ENCODE data around the gene ERBIN. TPM values are rescaled to one million over a fixed set of nuclear protein-coding genes. Genes with fewer than 3 reads are reported as not detected.

The ERBIN gene
- total and polyA plus RNA-seq, 7 experiments from 2014 or later: 45.1 to 125 (median 107) TPM

DNA sequence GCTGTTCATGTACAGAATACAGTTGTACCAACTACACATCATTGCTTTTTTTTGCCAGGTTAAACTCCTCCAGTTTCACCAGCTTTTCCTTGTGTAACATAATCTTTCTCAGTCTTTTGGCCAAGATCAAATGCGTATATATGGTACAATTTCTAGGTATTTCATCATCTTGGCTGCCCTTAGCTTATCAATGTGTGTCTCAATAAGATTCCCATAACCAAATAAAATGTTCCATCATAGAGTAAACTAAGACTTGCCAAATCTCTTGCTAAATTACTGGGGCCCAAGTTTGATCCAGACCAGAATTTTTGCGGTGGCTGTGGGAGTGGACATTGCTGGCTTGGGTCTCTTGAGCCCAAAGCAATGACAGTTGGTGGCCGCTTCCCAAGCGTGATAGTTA, 24.3 kb upstream of the ERBIN start:
- CTCF ChIA-PET: no interaction called here
- Mint-ChIP-seq H3K4me1 (no peaks in the 10 kb centered on the region), H3K27me3 (peaks cover 0 to 11% (median 0%) of the 10 kb centered on the region in 5 donors), H3K9me3 (peaks cover 0 to 2% (median 0%) of the 10 kb centered on the region in 11 donors), H3K36me3 (no peaks in the 10 kb centered on the region), H3K4me3 (no peak overlapping the region), H3K27ac (no peak overlapping the region)
- intact Hi-C loops (cut with micrococcal nuclease): loop anchor here in 1 of 2 donors (5.0 kb wide), 1 partner anchor 35 kb away; no protein-coding TSS in a partner anchor
- H3K36me3 ChIP-seq (ENCODE audit: control insufficient read depth in 2 of 3, insufficient read depth in 3 of 3, low read length in 3 of 3): no peaks in the 10 kb centered on the region
- no peak overlapping the region for H3K4me3 ChIP-seq (ENCODE audit: low read length)
- no peaks in the 10 kb centered on the region for H3K4me1 ChIP-seq (ENCODE audit: control insufficient read depth in 2 of 2, insufficient read depth in 2 of 2, low read length in 2 of 2)
- H3K9me3 ChIP-seq (ENCODE audit: control insufficient read depth in 2 of 3, low read length in 3 of 3): no peaks in the 10 kb centered on the region
- no peak for ATAC-seq
- H3K27ac ChIP-seq (ENCODE audit: low read depth, low read length): no peak overlapping the region
- POLR2A ChIA-PET: interaction anchor here (0.7 kb wide), 1 partner anchor 27 kb away, joined by 3 read pairs; no protein-coding TSS in a partner anchor
- no peaks in the 10 kb centered on the region for H3K27me3 ChIP-seq (ENCODE audit: control insufficient read depth in 2 of 2, insufficient read depth in 2 of 2, low read length in 2 of 2)
- no peak for DNase-seq

DNA sequence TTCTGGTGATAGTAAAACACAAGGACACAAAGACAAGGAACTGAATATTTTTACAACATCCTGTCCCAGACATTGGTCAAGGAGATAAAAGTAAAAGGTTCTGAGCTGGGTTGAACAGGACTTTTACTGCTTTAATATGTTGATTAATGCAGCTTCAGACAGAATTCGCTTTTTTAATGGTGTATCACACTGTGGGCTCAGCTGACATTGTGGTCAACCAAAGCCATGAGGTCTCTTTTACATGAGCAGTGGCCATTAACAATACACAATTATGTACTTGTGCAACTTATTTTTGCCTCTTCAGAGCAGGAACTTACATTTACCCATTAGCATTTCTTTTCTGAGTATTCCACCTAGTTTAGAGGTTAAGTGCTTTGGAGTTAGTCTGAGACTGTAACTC, 22.8 kb upstream of the ERBIN start:
- Histone ChIP-seq H3K36me3 (ENCODE audit: control insufficient read depth in 2 of 3, insufficient read depth in 3 of 3, low read length in 3 of 3) (no peaks in the 10 kb centered on the region), H3K4me3 (ENCODE audit: low read length) (no peak overlapping the region), H3K27me3 (ENCODE audit: control insufficient read depth in 2 of 2, insufficient read depth in 2 of 2, low read length in 2 of 2) (no peaks in the 10 kb centered on the region), H3K9me3 (ENCODE audit: control insufficient read depth in 2 of 3, low read length in 3 of 3) (no peaks in the 10 kb centered on the region), H3K27ac (ENCODE audit: low read depth, low read length) (no peak overlapping the region), H3K4me1 (ENCODE audit: control insufficient read depth in 2 of 2, insufficient read depth in 2 of 2, low read length in 2 of 2) (no peaks in the 10 kb centered on the region)
- ChIA-PET CTCF (no interaction called here), POLR2A (interaction anchor here (0.6 kb wide), 1 partner anchor 129 kb away, joined by 6 read pairs; no protein-coding TSS in a partner anchor)
- Mint-ChIP-seq H3K4me1 (no peaks in the 10 kb centered on the region), H3K4me3 (no peak overlapping the region), H3K36me3 (no peaks in the 10 kb centered on the region), H3K9me3 (peaks cover 0 to 2% (median 0%) of the 10 kb centered on the region in 11 donors), H3K27me3 (peaks cover 0 to 9% (median 0%) of the 10 kb centered on the region in 5 donors), H3K27ac (no peak overlapping the region)
- intact Hi-C loops (cut with micrococcal nuclease): loop anchor here in 1 of 2 donors (5.0 kb wide), 1 partner anchor 36 kb away; no protein-coding TSS in a partner anchor
- DNase-seq (no peak), ATAC-seq (no peak)

DNA sequence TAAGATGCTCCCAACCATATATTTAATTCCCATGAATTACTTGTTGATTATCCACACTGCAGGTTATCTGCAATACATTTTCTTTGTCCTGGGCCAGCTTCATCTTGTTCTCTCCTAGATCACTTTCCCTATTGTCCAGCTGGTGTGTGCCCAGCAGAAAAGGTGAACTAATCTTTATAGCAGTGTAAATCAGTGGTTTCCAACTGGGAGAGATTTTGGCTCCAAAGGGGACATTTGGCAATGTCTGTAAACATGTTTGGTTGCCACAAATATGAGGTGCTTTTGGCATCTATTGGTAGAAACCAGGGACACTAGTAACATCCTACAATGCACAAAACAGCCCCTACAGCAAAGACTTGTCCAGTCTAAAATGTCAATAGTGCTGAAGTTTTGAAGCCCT, 20.1 kb upstream of the ERBIN start:
- Histone ChIP-seq H3K9me3 (ENCODE audit: control insufficient read depth in 2 of 3, low read length in 3 of 3) (no peaks in the 10 kb centered on the region), H3K36me3 (ENCODE audit: control insufficient read depth in 2 of 3, insufficient read depth in 3 of 3, low read length in 3 of 3) (no peaks in the 10 kb centered on the region), H3K4me3 (ENCODE audit: low read length) (no peak overlapping the region), H3K4me1 (ENCODE audit: control insufficient read depth in 2 of 2, insufficient read depth in 2 of 2, low read length in 2 of 2) (no peaks in the 10 kb centered on the region), H3K27ac (ENCODE audit: low read depth, low read length) (no peak overlapping the region), H3K27me3 (ENCODE audit: control insufficient read depth in 2 of 2, insufficient read depth in 2 of 2, low read length in 2 of 2) (no peaks in the 10 kb centered on the region)
- Mint-ChIP-seq H3K4me1 (no peaks in the 10 kb centered on the region), H3K27me3 (peaks cover 0 to 3% (median 0%) of the 10 kb centered on the region in 5 donors), H3K36me3 (no peaks in the 10 kb centered on the region), H3K4me3 (no peak overlapping the region), H3K27ac (no peak overlapping the region), H3K9me3 (peaks cover 0 to 2% (median 0%) of the 10 kb centered on the region in 11 donors)
- no peak for DNase-seq
- no peak for ATAC-seq
- POLR2A ChIA-PET: interaction anchor here (0.6 kb wide), 1 partner anchor 44 kb away, joined by 3 read pairs; no protein-coding TSS in a partner anchor
- intact Hi-C loops (cut with micrococcal nuclease): loop anchor here in 1 of 2 donors (5.0 kb wide), 1 partner anchor 869 kb away; no protein-coding TSS in a partner anchor
- CTCF ChIA-PET: interaction anchor here (0.6 kb wide), 1 partner anchor 180 kb away, joined by 7 read pairs; no protein-coding TSS in a partner anchor

DNA sequence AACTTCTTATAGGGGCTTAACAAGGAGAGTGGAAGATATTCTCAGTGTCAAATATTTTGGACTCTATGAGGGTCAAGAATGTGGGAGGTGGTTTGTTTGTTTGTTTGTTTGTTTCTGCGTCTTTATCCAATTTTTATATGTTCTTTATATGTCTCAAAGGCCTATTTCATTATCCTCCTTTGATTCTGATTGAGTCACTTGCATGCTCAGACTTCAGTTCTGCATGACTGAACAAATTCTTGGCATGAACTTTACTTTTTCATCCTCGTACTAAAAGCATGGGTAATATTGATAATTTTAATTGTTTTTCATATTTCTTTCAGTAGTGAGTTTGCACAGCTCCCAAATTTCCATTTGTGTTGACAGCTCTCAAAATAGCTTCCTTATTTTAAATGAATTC, 19.2 kb upstream of the ERBIN start:
- peaks cover 0 to 2% (median 0%) of the 10 kb centered on the region in 11 donors for H3K9me3 Mint-ChIP-seq
- Histone ChIP-seq H3K36me3 (ENCODE audit: control insufficient read depth in 2 of 3, insufficient read depth in 3 of 3, low read length in 3 of 3) (no peaks in the 10 kb centered on the region), H3K4me3 (ENCODE audit: low read length) (no peak overlapping the region), H3K9me3 (ENCODE audit: control insufficient read depth in 2 of 3, low read length in 3 of 3) (no peaks in the 10 kb centered on the region), H3K27me3 (ENCODE audit: control insufficient read depth in 2 of 2, insufficient read depth in 2 of 2, low read length in 2 of 2) (no peaks in the 10 kb centered on the region), H3K27ac (ENCODE audit: low read depth, low read length) (no peak overlapping the region), H3K4me1 (ENCODE audit: control insufficient read depth in 2 of 2, insufficient read depth in 2 of 2, low read length in 2 of 2) (no peaks in the 10 kb centered on the region)
- ChIA-PET CTCF (interaction anchor here (0.7 kb wide), 2 partner anchors 24 to 106 kb away, joined by 3 read pairs; no protein-coding TSS in a partner anchor), POLR2A (no interaction called here)
- no peak overlapping the region for H3K27ac Mint-ChIP-seq
- ATAC-seq (no peak), DNase-seq (no peak)
- H3K4me1 Mint-ChIP-seq: no peaks in the 10 kb centered on the region
- no peak overlapping the region for H3K4me3 Mint-ChIP-seq
- no peaks in the 10 kb centered on the region for H3K27me3 Mint-ChIP-seq
- intact Hi-C loops (cut with micrococcal nuclease): loop anchor here in 1 of 2 donors (5.0 kb wide), 1 partner anchor 870 kb away; no protein-coding TSS in a partner anchor
- H3K36me3 Mint-ChIP-seq: no peaks in the 10 kb centered on the region

DNA sequence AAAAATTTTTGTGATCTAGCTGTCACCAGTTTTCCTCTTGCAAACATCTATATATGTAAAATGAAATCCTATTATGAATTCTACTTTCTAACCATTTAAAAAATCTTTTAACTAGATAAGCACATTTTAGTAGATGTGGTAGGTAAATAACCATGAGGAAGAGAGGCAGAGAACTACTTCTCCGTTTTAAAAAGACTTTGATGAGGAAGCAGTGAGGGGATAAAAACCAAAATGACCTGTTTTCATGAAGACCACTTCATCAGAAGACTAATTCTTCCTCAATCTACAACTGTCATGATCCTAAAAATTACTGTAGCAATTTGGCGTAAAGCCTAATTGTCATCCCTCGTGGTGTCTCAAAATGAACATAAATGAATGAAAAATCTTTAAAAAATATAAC, 15.7 kb upstream of the ERBIN start:
- ChIA-PET CTCF (interaction anchor here (0.6 kb wide), 1 partner anchor 319 kb away, joined by 3 read pairs; no protein-coding TSS in a partner anchor), POLR2A (interaction anchor here (0.6 to 0.7 kb wide), 2 partner anchors 22 to 128 kb away, joined by 3 to 4 read pairs; no protein-coding TSS in a partner anchor)
- no peaks in the 10 kb centered on the region for H3K4me1 ChIP-seq (ENCODE audit: control insufficient read depth in 2 of 2, insufficient read depth in 2 of 2, low read length in 2 of 2)
- no peak overlapping the region for H3K27ac ChIP-seq (ENCODE audit: low read depth, low read length)
- Mint-ChIP-seq H3K9me3 (no peaks in the 10 kb centered on the region), H3K4me1 (peaks cover 0 to 12% (median 7%) of the 10 kb centered on the region in 7 donors), H3K36me3 (no peaks in the 10 kb centered on the region), H3K27me3 (no peaks in the 10 kb centered on the region), H3K27ac (no peak overlapping the region), H3K4me3 (no peak overlapping the region)
- H3K27me3 ChIP-seq (ENCODE audit: control insufficient read depth in 2 of 2, insufficient read depth in 2 of 2, low read length in 2 of 2): no peaks in the 10 kb centered on the region
- no peak for DNase-seq
- no peaks in the 10 kb centered on the region for H3K36me3 ChIP-seq (ENCODE audit: control insufficient read depth in 2 of 3, insufficient read depth in 3 of 3, low read length in 3 of 3)
- no peaks in the 10 kb centered on the region for H3K9me3 ChIP-seq (ENCODE audit: control insufficient read depth in 2 of 3, low read length in 3 of 3)
- H3K4me3 ChIP-seq (ENCODE audit: low read length): no peak overlapping the region
- no peak for ATAC-seq
- intact Hi-C loops (cut with micrococcal nuclease): loop anchor here in 1 of 2 donors (5.0 kb wide), 1 partner anchor 33 kb away; no protein-coding TSS in a partner anchor

DNA sequence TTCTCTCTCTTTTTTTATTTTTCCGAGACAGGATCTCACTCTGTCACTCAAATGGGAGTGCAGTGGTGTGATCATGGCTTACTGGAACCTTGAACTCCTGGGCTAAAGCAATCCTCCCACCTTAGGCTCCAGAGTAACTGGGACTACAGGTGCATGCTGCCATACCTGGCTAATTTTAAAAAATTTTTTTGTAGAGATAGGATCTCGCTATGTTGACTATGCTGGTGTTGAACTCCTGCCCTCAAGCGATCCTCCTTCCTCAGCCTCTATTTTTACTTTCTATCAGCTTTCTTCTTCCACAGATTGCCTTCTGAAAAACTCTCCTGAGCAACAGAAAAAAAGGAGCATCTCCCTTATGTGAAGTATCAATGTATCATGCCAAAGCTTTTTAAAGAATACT, 14.1 kb upstream of the ERBIN start:
- Histone ChIP-seq H3K4me3 (ENCODE audit: low read length) (no peak overlapping the region), H3K4me1 (ENCODE audit: control insufficient read depth in 2 of 2, insufficient read depth in 2 of 2, low read length in 2 of 2) (no peaks in the 10 kb centered on the region), H3K36me3 (ENCODE audit: control insufficient read depth in 2 of 3, insufficient read depth in 3 of 3, low read length in 3 of 3) (no peaks in the 10 kb centered on the region), H3K9me3 (ENCODE audit: control insufficient read depth in 2 of 3, low read length in 3 of 3) (no peaks in the 10 kb centered on the region), H3K27me3 (ENCODE audit: control insufficient read depth in 2 of 2, insufficient read depth in 2 of 2, low read length in 2 of 2) (no peaks in the 10 kb centered on the region), H3K27ac (ENCODE audit: low read depth, low read length) (no peak overlapping the region)
- POLR2A ChIA-PET: interaction anchor here (1.1 kb wide), 1 partner anchor 13 kb away, joined by 5 read pairs; no protein-coding TSS in a partner anchor
- Mint-ChIP-seq H3K27me3 (no peaks in the 10 kb centered on the region), H3K9me3 (no peaks in the 10 kb centered on the region), H3K27ac (no peak overlapping the region), H3K4me3 (no peak overlapping the region), H3K36me3 (no peaks in the 10 kb centered on the region), H3K4me1 (peaks cover 0 to 15% (median 8%) of the 10 kb centered on the region in 7 donors)
- DNase-seq (no peak), ATAC-seq (no peak)
- intact Hi-C loops (cut with micrococcal nuclease): loop anchor here in 1 of 2 donors (5.0 kb wide), 1 partner anchor 35 kb away; no protein-coding TSS in a partner anchor
- CTCF ChIA-PET: no interaction called here

All from naive thymus-derived CD4-positive, alpha-beta T cell (primary cell).